ENCODE results near the gene PRDM1. TPM values are rescaled to one million over a fixed set of nuclear protein-coding genes. Genes with fewer than 3 reads are reported as not detected.

PRDM1 gene
- total and polyA plus RNA-seq, 12 donors: 0.32 to 11.2 (median 1.9) TPM

GRCh38 chr6:106100755-106101154, 14.6 kb downstream of the PRDM1 start:
- Histone ChIP-seq H3K27ac (peak overlapping the region in 1 of 10 donors; percentile 89), H3K27me3 (peaks cover 0 to 62% (median 25%) of the 10 kb centered on the region in 7 donors), H3K36me3 (peaks cover 0 to 57% (median 5%) of the 10 kb centered on the region in 9 donors), H3K4me1 (peaks cover 0 to 49% (median 6%) of the 10 kb centered on the region in 9 donors), H3K4me3 (peak overlapping the region in 1 of 10 donors; percentile 56), H3K9me3 (no peaks in the 10 kb centered on the region)
- ATAC-seq: no peak
- WGBS, 2 donors: 92 to 96% methylated on average over 9 of the region's 9 CpGs
- intact Hi-C loops (cut with DNase I): loop anchor here in 1 of 10 donors (10.0 kb wide), 1 partner anchor 366 kb away; no protein-coding TSS in a partner anchor
- no peak for TF ChIP-seq CTCF (IDR thresholded peaks at IDR 0.05)
- no peak for DNase-seq

- peaks cover 0 to 43% (median 6%) of the 10 kb centered on the region in 9 donors for H3K4me1 ChIP-seq
- peak overlapping the region in 1 of 10 donors; percentile 56 for H3K4me3 ChIP-seq
- peaks cover 0 to 57% (median 5%) of the 10 kb centered on the region in 9 donors for H3K36me3 ChIP-seq
- no peaks in the 10 kb centered on the region for H3K9me3 ChIP-seq
- H3K27me3 ChIP-seq: peaks cover 0 to 55% (median 25%) of the 10 kb centered on the region in 7 donors
- DNase-seq (no peak), ATAC-seq (no peak)
- TF ChIP-seq CTCF (IDR thresholded peaks at IDR 0.05): no peak
- intact Hi-C loops (cut with DNase I): loop anchor here in 1 of 10 donors (10.0 kb wide), 1 partner anchor 367 kb away; no protein-coding TSS in a partner anchor
- WGBS, 2 donors: 91% methylated on average over 3 of the region's 3 CpGs
- H3K27ac ChIP-seq: peak overlapping the region in 1 of 10 donors; percentile 89
Observed at GRCh38 chr6:106101466-106101865, 15.3 kb downstream of the PRDM1 start.

GRCh38 chr6:106102034-106102433, 15.9 kb downstream of the PRDM1 start:
- whole genome bisulfite sequencing, 2 donors: 85 to 87% methylated on average over 5 of the region's 5 CpGs
- peaks cover 0 to 59% (median 5%) of the 10 kb centered on the region in 9 donors for H3K36me3 ChIP-seq
- intact Hi-C loops (cut with DNase I): loop anchor here in 1 of 10 donors (10.0 kb wide), 1 partner anchor 367 kb away; no protein-coding TSS in a partner anchor
- peaks cover 0 to 41% (median 6%) of the 10 kb centered on the region in 9 donors for H3K4me1 ChIP-seq
- no peak for TF ChIP-seq CTCF (IDR thresholded peaks at IDR 0.05)
- peaks cover 0 to 49% (median 21%) of the 10 kb centered on the region in 7 donors for H3K27me3 ChIP-seq
- H3K27ac ChIP-seq: peak overlapping the region in 1 of 10 donors; percentile 89
- no peaks in the 10 kb centered on the region for H3K9me3 ChIP-seq
- ATAC-seq (no peak), DNase-seq (no peak)
- H3K4me3 ChIP-seq: peak overlapping the region in 1 of 10 donors; percentile 56

- H3K9me3 ChIP-seq: no peaks in the 10 kb centered on the region
- no peak for TF ChIP-seq CTCF (IDR thresholded peaks at IDR 0.05)
- DNase-seq: no peak
- H3K27ac ChIP-seq: peak overlapping the region in 9 of 10 donors; percentile 23 to 89 (median 57)
- H3K27me3 ChIP-seq: peaks cover 0 to 45% (median 21%) of the 10 kb centered on the region in 7 donors
- intact Hi-C loops (cut with DNase I): loop anchor here in 1 of 10 donors (1.0 to 10.0 kb wide), 2 partner anchors 368 to 621 kb away; no protein-coding TSS in a partner anchor
- peaks cover 0 to 34% (median 6%) of the 10 kb centered on the region in 9 donors for H3K4me1 ChIP-seq
- peak in 4 of 8 donors; percentile 23 to 42 (median 29) for ATAC-seq
- H3K36me3 ChIP-seq: peaks cover 0 to 70% (median 5%) of the 10 kb centered on the region in 9 donors
- WGBS, 2 donors: 12 to 18% methylated on average over 11 of the region's 11 CpGs
- H3K4me3 ChIP-seq: peak overlapping the region in 9 of 10 donors; percentile 4 to 56 (median 34)
Observed at GRCh38 chr6:106102967-106103727, 17.0 kb downstream of the PRDM1 start.

Data from heart right ventricle (tissue), 16 donors.